H9 (cell line): ENCODE data around the gene BRSK2. TPM values are rescaled to one million over a fixed set of nuclear protein-coding genes. Genes with fewer than 3 reads are reported as not detected.

ENCODE experiments used
- DNase-seq: peaks from one replicate; pipeline ENCODE4 v3.0.0-alpha.2; 2017
- H2AFZ ChIP-seq: one replicate; pipeline ENCODE4 v1.6.1; 2013; ENCODE audit warnings: mild to moderate bottlenecking, low read length, control low read depth, moderate library complexity
- H2AK5ac ChIP-seq: 2 replicates; pipeline ENCODE4 v1.6.1; 2013; ENCODE audit warnings: low read length, control low read depth, mixed read lengths; ENCODE audit not compliant: insufficient read length
- H2BK120ac ChIP-seq: one replicate; pipeline ENCODE4 v1.6.1; 2013; ENCODE audit warnings: low read depth, mild to moderate bottlenecking, low read length, control low read depth, inconsistent platforms; ENCODE audit not compliant: poor library complexity, severe bottlenecking
- H2BK12ac ChIP-seq: 2 replicates; pipeline ENCODE4 v1.6.1; 2013; ENCODE audit warnings: low read length, control low read depth, mixed read lengths, low read depth; ENCODE audit not compliant: insufficient read length
- H2BK15ac ChIP-seq: 2 replicates; pipeline ENCODE4 v1.6.1; 2013; ENCODE audit warnings: low read depth, low read length, control low read depth
- H2BK20ac ChIP-seq: one replicate; pipeline ENCODE4 v1.6.1; 2013; ENCODE audit warnings: low read depth, mild to moderate bottlenecking, low read length, control low read depth, inconsistent platforms; ENCODE audit not compliant: poor library complexity, severe bottlenecking
- H2BK5ac ChIP-seq: 2 replicates; pipeline ENCODE4 v1.6.1; 2013; ENCODE audit warnings: low read length, control low read depth, mixed read lengths; ENCODE audit not compliant: insufficient read length
- H3K14ac ChIP-seq: 2 replicates; pipeline ENCODE4 v1.6.1; 2013; ENCODE audit warnings: low read length, control low read depth; ENCODE audit not compliant: insufficient read depth
- H3K18ac ChIP-seq: 2 replicates; pipeline ENCODE4 v1.6.1; 2013; ENCODE audit warnings: low read depth, mild to moderate bottlenecking, mixed read lengths, low read length, control low read depth; ENCODE audit not compliant: insufficient read length
- H3K23ac ChIP-seq: 2 replicates; pipeline ENCODE4 v1.6.1; 2013; ENCODE audit warnings: low read length, control low read depth, mixed read lengths, low read depth; ENCODE audit not compliant: insufficient read length
- H3K23me2 ChIP-seq: 2 replicates; pipeline ENCODE4 v1.6.1; 2013; ENCODE audit warnings: low read depth, mild to moderate bottlenecking, mixed read lengths, low read length, control low read depth; ENCODE audit not compliant: insufficient read length, poor library complexity, severe bottlenecking
- H3K27ac ChIP-seq: 2 replicates; pipeline ENCODE4 v1.5.1; 2013; ENCODE audit warnings: low read length, control low read depth, mixed read lengths, low read depth; ENCODE audit not compliant: insufficient read length
- H3K27me3 ChIP-seq: 2 replicates; pipeline ENCODE4 v1.6.1; 2013; ENCODE audit warnings: low read length, control low read depth, inconsistent platforms; ENCODE audit not compliant: insufficient read depth
- H3K4ac ChIP-seq: 2 replicates; pipeline ENCODE4 v1.6.1; 2013; ENCODE audit warnings: low read depth, mild to moderate bottlenecking, control low read depth, inconsistent platforms, low read length, moderate library complexity
- H3K4me1 ChIP-seq: 2 replicates; pipeline ENCODE4 v1.6.1; 2013; ENCODE audit warnings: low read length, control low read depth, inconsistent platforms; ENCODE audit not compliant: insufficient read depth
- H3K4me2 ChIP-seq: 2 replicates; pipeline ENCODE4 v1.6.1; 2013; ENCODE audit warnings: low read length, control low read depth, mixed read lengths; ENCODE audit not compliant: insufficient read length, insufficient read depth
- H3K56ac ChIP-seq: 2 replicates; pipeline ENCODE4 v1.6.1; 2013; ENCODE audit warnings: low read depth, mild to moderate bottlenecking, mixed read lengths, low read length, control low read depth; ENCODE audit not compliant: insufficient read length
- H3K79me1 ChIP-seq: 2 replicates; pipeline ENCODE4 v1.6.1; 2013; ENCODE audit warnings: low read depth, mild to moderate bottlenecking, moderate library complexity, low read length, control low read depth, inconsistent platforms; ENCODE audit not compliant: insufficient read depth, poor library complexity, severe bottlenecking
- H3K79me2 ChIP-seq: 2 replicates; pipeline ENCODE4 v1.6.1; 2013; ENCODE audit warnings: low read length, control low read depth, inconsistent platforms; ENCODE audit not compliant: insufficient read depth
- H3K9ac ChIP-seq: 2 replicates; pipeline ENCODE4 v1.6.1; 2013; ENCODE audit warnings: low read length, control low read depth, mixed read lengths; ENCODE audit not compliant: insufficient read length; ENCODE audit errors: extremely low read depth
- H3K9me3 ChIP-seq: one replicate; pipeline ENCODE4 v1.6.1; 2013; ENCODE audit warnings: low read depth, low read length, inconsistent platforms; ENCODE audit not compliant: control insufficient read depth
- H3T11ph ChIP-seq: one replicate; pipeline ENCODE4 v1.6.1; 2013; ENCODE audit warnings: mild to moderate bottlenecking, low read length, control low read depth, inconsistent platforms
- H4K20me1 ChIP-seq: one replicate; pipeline ENCODE4 v1.6.1; 2013; ENCODE audit not compliant: control insufficient read depth, insufficient read length, insufficient read depth
- H4K5ac ChIP-seq: 2 replicates; pipeline ENCODE4 v1.6.1; 2013; ENCODE audit warnings: low read depth, mild to moderate bottlenecking, mixed read lengths, low read length, control low read depth; ENCODE audit not compliant: insufficient read length
- H4K8ac ChIP-seq: replicated peaks from 2 replicates; pipeline ENCODE4 v1.6.1; 2013; ENCODE audit warnings: low read length, control low read depth, mixed read lengths, low read depth; ENCODE audit not compliant: insufficient read length
- H4K91ac ChIP-seq: 2 replicates; pipeline ENCODE4 v1.6.1; 2013; ENCODE audit warnings: low read depth, mild to moderate bottlenecking, moderate library complexity, mixed read lengths, low read length, control low read depth; ENCODE audit not compliant: insufficient read length
- H3K27ac Mint-ChIP-seq, 3 experiments: 2 replicates in 2 of 3; 3 replicates in 1 of 3; pipeline ENCODE4 v1.8.0; 2020 to 2021; ENCODE audit warnings: mixed read lengths in 3 of 3, mild to moderate bottlenecking in 1 of 3, moderate library complexity in 1 of 3
- H3K27me3 Mint-ChIP-seq: 2 replicates; pipeline ENCODE4 v1.8.0; 2021; ENCODE audit warnings: low read depth, mild to moderate bottlenecking, moderate library complexity, mixed read lengths
- H3K36me3 Mint-ChIP-seq, 3 experiments: 2 replicates in 2 of 3; 3 replicates in 1 of 3; pipeline ENCODE4 v1.8.0; 2020 to 2021; ENCODE audit warnings: low read depth in 3 of 3, mixed read lengths in 3 of 3; ENCODE audit not compliant: insufficient read depth in 1 of 3
- H3K4me1 Mint-ChIP-seq, 2 experiments: 2 replicates each; pipeline ENCODE4 v1.8.0; 2020; ENCODE audit warnings: mixed read lengths in 2 of 2
- H3K4me3 Mint-ChIP-seq, 2 experiments: 2 replicates in 1 of 2; 3 replicates in 1 of 2; pipeline ENCODE4 v1.8.0; 2020 to 2021; ENCODE audit warnings: mild to moderate bottlenecking in 2 of 2, mixed read lengths in 2 of 2, moderate library complexity in 1 of 2
- H3K9me3 Mint-ChIP-seq, 2 experiments: 2 replicates in 1 of 2; 3 replicates in 1 of 2; pipeline ENCODE4 v1.8.0; 2020; ENCODE audit warnings: mild to moderate bottlenecking in 2 of 2, mixed read lengths in 2 of 2, moderate library complexity in 1 of 2
- CTCF ChIP-seq: fragments of 200-600 bp; sonication (generic); conservative IDR thresholded peaks from 3 replicates; pipeline ENCODE4 v1.8.0; 2021; ENCODE audit warnings: antibody characterized with exemption, mild to moderate bottlenecking
- WGBS: extraction: QIAGEN DNeasy Blood & Tissue Kit; methylation state at CpG from one replicate; pipeline ENCODE4 v1.1.7; 2013; ENCODE audit warnings: missing lambda C conversion rate, low lambda C conversion rate, mixed read lengths; ENCODE audit not compliant: insufficient read length; ENCODE audit errors: extremely low coverage; 5-methylcytosine and 5-hydroxymethylcytosine counted together
- total RNA-seq: library from RNA; stranded (reverse); gene quantifications from 2 replicates; pipeline ENCODE4 v1.2.1, GENCODE V29; 2021

BRSK2 gene
- total RNA-seq, 1 experiment from 2014 or later: 28.4 TPM

- no CpG with 5 or more reads among the region's 11 CpGs for WGBS
- no peak for DNase-seq
- H3K27ac Mint-ChIP-seq: no peak overlapping the region
Observed at GRCh38 chr11:1444321-1444720, 54.6 kb downstream of the BRSK2 start.

More at GRCh38 chr11:1444321-1444720, 54.6 kb downstream of the BRSK2 start:
- H4K91ac ChIP-seq: no peak overlapping the region
- H3K4ac ChIP-seq: no peak overlapping the region
- no peak overlapping the region for H3K23ac ChIP-seq
- H3K14ac ChIP-seq: no peak overlapping the region
- H4K8ac ChIP-seq: no peak overlapping the region
- H2BK5ac ChIP-seq: no peak overlapping the region
- H2BK120ac ChIP-seq: no peak overlapping the region
- Mint-ChIP-seq H3K9me3 (no peaks in the 10 kb centered on the region), H3K4me3 (no peak overlapping the region), H3K4me1 (peaks cover 0 to 3% of the 10 kb centered on the region in 2 experiments; a peak in 1 of 4 replicates), H3K27me3 (no peaks in the 10 kb centered on the region), H3K36me3 (peaks cover 5 to 8% (median 5%) of the 10 kb centered on the region in 3 experiments; a peak in 6 of 7 replicates)
- H3K79me2 ChIP-seq: no peaks in the 10 kb centered on the region
- no peak overlapping the region for H2AFZ ChIP-seq
- no peak overlapping the region for H2BK20ac ChIP-seq
- no peak for TF ChIP-seq CTCF
- no peak overlapping the region for H2BK15ac ChIP-seq
- H3K9me3 ChIP-seq: no peaks in the 10 kb centered on the region
- H3K27me3 ChIP-seq: no peaks in the 10 kb centered on the region
- no peak overlapping the region for H3K27ac ChIP-seq
- H2AK5ac ChIP-seq: no peak overlapping the region
- H3K4me1 ChIP-seq: no peaks in the 10 kb centered on the region
- H3K9ac ChIP-seq: no peak overlapping the region
- H3K18ac ChIP-seq: no peak overlapping the region
- H3K79me1 ChIP-seq: no peaks in the 10 kb centered on the region
- no peak overlapping the region for H4K5ac ChIP-seq
- H3K23me2 ChIP-seq: no peaks in the 10 kb centered on the region
- no peak overlapping the region for H3T11ph ChIP-seq
- H2BK12ac ChIP-seq: no peak overlapping the region
- peaks cover under 1% of the 10 kb centered on the region for H4K20me1 ChIP-seq
- no peak overlapping the region for H3K4me2 ChIP-seq
- H3K56ac ChIP-seq: no peak overlapping the region
